Measurements from ENCODE around the gene DNAJB11.

DNA sequence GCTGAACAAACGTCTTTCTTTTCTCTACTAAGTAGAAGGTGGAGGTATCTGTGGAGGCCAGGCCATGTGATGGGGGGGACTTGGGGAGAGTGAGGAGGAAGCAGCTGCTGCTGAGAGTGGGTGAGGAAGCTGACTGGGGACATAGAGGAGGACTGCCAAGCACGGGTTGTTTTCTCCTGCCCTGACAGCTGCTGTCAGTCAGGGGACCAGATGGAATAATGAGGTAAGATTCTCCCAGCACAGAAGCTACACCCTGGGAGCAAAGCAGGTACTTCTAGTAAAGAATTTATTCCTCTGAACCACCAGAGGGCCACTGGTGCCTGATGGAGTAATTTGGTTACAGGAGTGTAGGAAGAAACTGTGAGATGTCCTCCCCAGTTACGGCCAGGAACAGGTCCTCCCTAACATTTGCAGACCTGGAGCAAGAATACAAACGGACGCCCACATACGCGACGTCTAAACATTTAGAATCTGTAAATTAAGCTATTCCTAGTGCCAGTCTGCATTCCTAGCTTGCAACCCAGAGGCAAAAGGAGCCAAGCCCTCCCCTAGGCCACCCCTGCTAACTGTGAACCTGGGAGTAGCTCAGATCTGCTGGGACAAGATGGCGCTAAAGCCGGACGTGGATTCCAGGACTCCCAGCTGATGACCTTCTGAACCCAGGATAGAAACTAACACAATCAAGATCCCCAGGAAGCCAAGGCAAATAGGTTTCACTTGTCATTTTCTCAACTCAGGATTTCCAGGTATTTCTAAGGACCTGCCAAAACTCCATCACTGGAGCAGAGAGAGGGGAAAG, 41.1 kb upstream of the DNAJB11 start:
- no peak for TF ChIP-seq YY1 (IDR thresholded peaks at IDR 0.05; ENCODE audit: insufficient read depth, insufficient read length)
- TF ChIP-seq ZNF274 (IDR thresholded peaks at IDR 0.05; ENCODE audit: low read depth, low read length), result no peak
- no peak for TF ChIP-seq SUZ12 (IDR thresholded peaks at IDR 0.05; ENCODE audit: extremely low read depth, insufficient read depth, insufficient read length)

All from NT2/D1 (cell line).